Fibroblast of skin of left biceps (primary cell): ENCODE measurements around the gene NKX2-1.
A peak's percentile ranks its signal among the peaks of the same experiment; 100 is the strongest.
"Not testable (repeated sequence)": the region's sequence is repeated elsewhere in the genome, so short reads cannot be mapped to it uniquely, and the experiment has no call there.

Experiments
- DNase-seq, 2 experiments: peaks; one replicate each; pipeline ENCODE4 v3.0.0-alpha.2; 2013; ENCODE audit warnings: low read depth in 2 of 2

Gene NKX2-1

GRCh38 chr14:36519431-36520321, at the start of gene NKX2-1:
Gene NKX2-1, minus strand, starts transcription at chr14:36520232. Its CDS starts 103 bp downstream, at chr14:36520129.
- no peak for DNase-seq

- DNase-seq: no peak
Measured at GRCh38 chr14:36556811-36557433, 36.9 kb upstream of the NKX2-1 start.

- no peak for DNase-seq
Measured at GRCh38 chr14:36555998-36556743, 36.1 kb upstream of the NKX2-1 start.

GRCh38 chr14:36553656-36554260, 33.7 kb upstream of the NKX2-1 start:
- DNase-seq: peak in 1 of 2 experiments; percentile 9

GRCh38 chr14:36550899-36551298, 30.9 kb upstream of the NKX2-1 start:
- no peak for DNase-seq

- not testable (repeated sequence) for DNase-seq
Measured at GRCh38 chr14:36544280-36544679, 24.2 kb upstream of the NKX2-1 start.

- no peak for DNase-seq
Measured at GRCh38 chr14:36538051-36538450, 18.0 kb upstream of the NKX2-1 start.

GRCh38 chr14:36529062-36529461, 9.0 kb upstream of the NKX2-1 start:
- no peak for DNase-seq

- DNase-seq: no peak
Measured at GRCh38 chr14:36525746-36526099, 5.7 kb upstream of the NKX2-1 start.

GRCh38 chr14:36524874-36525745, 5.1 kb upstream of the NKX2-1 start:
- no peak for DNase-seq

GRCh38 chr14:36524220-36524837, 4.3 kb upstream of the NKX2-1 start:
- no peak for DNase-seq

GRCh38 chr14:36522972-36523715, 3.1 kb upstream of the NKX2-1 start:
- no peak for DNase-seq

- no peak for DNase-seq
Measured at GRCh38 chr14:36522347-36522971, 2.4 kb upstream of the NKX2-1 start.

GRCh38 chr14:36521598-36522345, 1.7 kb upstream of the NKX2-1 start:
- no peak for DNase-seq

GRCh38 chr14:36520601-36521525, 831 bp upstream of the NKX2-1 start:
- no peak for DNase-seq

GRCh38 chr14:36518586-36519430, 1.2 kb downstream of the NKX2-1 start:
- DNase-seq: no peak
